Measurements from ENCODE around the gene CASZ1. TPM values are rescaled to one million over a fixed set of nuclear protein-coding genes. Genes with fewer than 3 reads are reported as not detected.

CASZ1 gene
- total RNA-seq, 4 donors from 2014 or later = 5.2 to 38.5 (median 18.7) TPM

- H3K9me3 ChIP-seq = no peaks in the 10 kb centered on the region
- 56 to 77% methylated on average over 14 to 17 of the region's 17 CpGs for WGBS, 2 donors
- DNase-seq = no peak
- H3K27me3 ChIP-seq = no peaks in the 10 kb centered on the region
- no peaks in the 10 kb centered on the region for H3K36me3 ChIP-seq
- H3K4me3 ChIP-seq (replicated peaks in 1 of 3) = no peak overlapping the region
- peak overlapping the region in 2 of 3 donors; percentile 28 to 31 for H3K27ac ChIP-seq
- intact Hi-C loops (cut with DNase I) = no loop called here
- peaks cover 58 to 69% of the 10 kb centered on the region in 2 donors for H3K4me1 ChIP-seq
- no peak for TF ChIP-seq CTCF (IDR thresholded peaks at IDR 0.05)
These were observed 113.8 kb downstream of the CASZ1 start for GRCh38 chr1:10682449-10683309.

DNA sequence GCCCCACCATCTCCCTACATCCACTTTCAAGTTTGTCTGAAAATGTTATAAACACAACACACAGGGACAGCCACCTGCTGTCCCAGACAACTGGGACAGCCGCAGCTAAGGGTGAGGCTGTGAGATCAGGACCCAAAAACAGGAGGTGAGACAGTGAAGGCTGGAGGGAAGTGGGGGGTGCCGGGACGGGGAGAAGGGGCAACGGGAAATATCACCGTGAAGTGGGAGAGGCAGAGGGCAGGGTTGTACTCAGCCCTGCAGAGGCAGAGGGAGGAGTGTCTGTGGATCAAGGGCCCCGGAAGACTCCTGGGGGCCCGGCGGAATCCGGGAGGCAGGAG lies 114.4 kb downstream of the CASZ1 start:
- no peak for TF ChIP-seq POLR2A (IDR thresholded peaks at IDR 0.05)
- TF ChIP-seq CTCF (IDR thresholded peaks at IDR 0.05) = no peak
- H3K27ac ChIP-seq = peak overlapping the region in 2 of 3 donors; percentile 28 to 31
- H3K27me3 ChIP-seq = no peaks in the 10 kb centered on the region
- H3K36me3 ChIP-seq = no peaks in the 10 kb centered on the region
- peaks cover 58 to 69% of the 10 kb centered on the region in 2 donors for H3K4me1 ChIP-seq
- no peak overlapping the region for H3K4me3 ChIP-seq (replicated peaks in 1 of 3)
- H3K9me3 ChIP-seq = no peaks in the 10 kb centered on the region
- intact Hi-C loops (cut with DNase I) = no loop called here
- DNase-seq = no peak
- WGBS, 2 donors = 31 to 37% methylated on average over 9 of the region's 9 CpGs

DNA sequence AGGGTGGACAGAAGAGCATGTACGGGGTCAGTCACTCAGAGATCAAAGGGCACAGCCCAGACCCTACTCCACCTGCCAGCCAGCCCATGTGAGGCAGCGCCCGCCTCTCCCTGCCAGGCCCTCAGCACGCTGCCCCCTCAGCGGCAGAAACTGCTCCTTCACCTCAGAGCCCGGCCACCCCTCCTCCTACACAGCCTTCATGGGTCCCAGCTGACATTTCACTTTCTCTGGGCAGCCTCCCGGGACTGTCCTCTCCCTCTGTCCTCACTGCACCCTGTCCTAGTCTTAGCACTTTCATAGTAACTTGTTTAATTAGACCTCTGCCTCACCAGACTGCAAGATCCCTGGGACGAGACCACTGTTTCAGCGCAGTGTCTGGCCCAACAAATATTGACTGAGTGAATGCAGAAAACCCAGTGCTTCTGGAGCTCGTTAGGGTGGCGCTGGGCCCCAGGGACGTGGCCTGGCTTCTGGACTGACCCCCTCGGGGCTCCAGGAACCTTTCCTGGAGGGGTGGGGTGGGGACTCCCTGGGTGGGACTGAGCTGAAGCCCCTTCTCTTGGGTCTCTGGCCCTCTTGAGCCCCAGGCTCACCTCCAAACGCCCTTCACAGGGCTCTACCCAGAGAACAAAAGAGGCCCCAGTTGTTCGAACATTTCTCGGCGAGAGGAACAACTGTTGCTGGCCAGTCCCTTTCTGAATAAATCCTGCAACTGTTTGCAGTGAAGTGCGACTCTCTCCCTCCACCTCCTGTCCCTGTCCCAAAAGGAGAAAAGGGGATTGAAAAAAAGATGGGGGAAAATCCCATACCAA lies 114.9 kb downstream of the CASZ1 start:
- Histone ChIP-seq H3K27ac (peak overlapping the region in 2 of 3 donors; percentile 28 to 31), H3K4me1 (peaks cover 58 to 69% of the 10 kb centered on the region in 2 donors), H3K9me3 (no peaks in the 10 kb centered on the region), H3K4me3 (replicated peaks in 1 of 3) (no peak overlapping the region), H3K27me3 (no peaks in the 10 kb centered on the region), H3K36me3 (no peaks in the 10 kb centered on the region)
- intact Hi-C loops (cut with DNase I) = no loop called here
- no peak for DNase-seq
- TF ChIP-seq POLR2A (IDR thresholded peaks at IDR 0.05) (no peak), CTCF (IDR thresholded peaks at IDR 0.05) (no peak)
- 73 to 79% methylated on average over 17 to 18 of the region's 18 CpGs for WGBS, 2 donors

DNA sequence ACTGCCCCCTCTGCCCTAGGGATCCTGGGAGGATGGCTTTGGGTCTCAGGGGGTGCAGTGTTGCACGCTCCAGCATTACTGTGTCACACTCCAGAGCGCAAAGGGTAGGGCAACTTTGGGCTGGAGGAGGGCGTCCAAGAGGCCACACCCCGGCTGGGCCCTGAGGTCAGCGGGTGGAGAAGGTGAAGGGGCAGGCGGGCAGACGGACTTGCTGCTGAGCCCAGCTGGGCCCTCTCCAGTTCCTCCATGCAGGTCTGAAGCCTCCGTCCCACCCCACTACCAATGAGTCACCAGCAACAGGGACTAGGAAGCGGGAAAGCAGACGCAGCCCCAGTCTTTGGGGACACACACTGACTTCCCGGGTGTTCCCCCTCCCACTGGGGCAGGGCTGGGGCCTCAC lies 116.0 kb downstream of the CASZ1 start:
- 80 to 85% methylated on average over 10 to 11 of the region's 11 CpGs for WGBS, 2 donors
- H3K36me3 ChIP-seq = no peaks in the 10 kb centered on the region
- intact Hi-C loops (cut with DNase I) = no loop called here
- peak; percentile 34 to 49 for DNase-seq
- H3K4me3 ChIP-seq (replicated peaks in 1 of 3) = no peak overlapping the region
- no peaks in the 10 kb centered on the region for H3K9me3 ChIP-seq
- H3K27ac ChIP-seq = no peak overlapping the region
- no peaks in the 10 kb centered on the region for H3K27me3 ChIP-seq
- H3K4me1 ChIP-seq = peaks cover 55 to 66% of the 10 kb centered on the region in 2 donors
- no peak for TF ChIP-seq POLR2A (IDR thresholded peaks at IDR 0.05)
- no peak for TF ChIP-seq CTCF (IDR thresholded peaks at IDR 0.05)

Data from thyroid gland (tissue), 4 donors.